Neutrophil (primary cell): ENCODE results near the gene OBP2A.

Source experiments
- H3K27ac ChIP-seq: fragments of 200-600 bp; sonication (generic); 2 replicates; pipeline ENCODE4 v1.5.1; 2016; ENCODE audit warnings: mild to moderate bottlenecking, moderate library complexity
- H3K27me3 ChIP-seq: fragments of 200-600 bp; sonication (generic); 2 replicates; pipeline ENCODE4 v1.6.0; 2016; ENCODE audit warnings: mild to moderate bottlenecking
- H3K36me3 ChIP-seq: fragments of 200-600 bp; sonication (generic); 2 replicates; pipeline ENCODE4 v1.5.1; 2017
- H3K4me1 ChIP-seq, 2 experiments: fragments of 200-600 bp in 1 of 2; sonication (generic) in 1 of 2; 1 replicate in 1 of 2; 2 replicates in 1 of 2; pipeline versions ENCODE4 v1.5.1 to v1.6.1; 2013 to 2016; ENCODE audit warnings: low read depth in 1 of 2, low read length in 1 of 2, mild to moderate bottlenecking in 1 of 2, moderate library complexity in 1 of 2; ENCODE audit not compliant: control insufficient read depth in 1 of 2, insufficient read depth in 1 of 2
- H3K4me3 ChIP-seq, 2 experiments: fragments of 200-600 bp in 1 of 2; sonication (generic) in 1 of 2; 1 replicate in 1 of 2; 2 replicates in 1 of 2; pipeline ENCODE4 v1.5.1; 2013 to 2016; ENCODE audit warnings: low read depth in 1 of 2, low read length in 1 of 2, mild to moderate bottlenecking in 1 of 2, moderate library complexity in 1 of 2
- H3K9me3 ChIP-seq: fragments of 200-600 bp; sonication (generic); 2 replicates; pipeline ENCODE4 v1.5.1; 2016
- CTCF ChIP-seq: fragments of 200-600 bp; sonication (generic); IDR thresholded peaks from 2 replicates; pipeline ENCODE4 v1.5.1; 2016; ENCODE audit warnings: antibody characterized with exemption

Gene OBP2A

GRCh38 chr9:135562235-135562745, 16.4 kb downstream of the OBP2A start:
- no peak overlapping the region for H3K27ac ChIP-seq
- no peaks in the 10 kb centered on the region for H3K27me3 ChIP-seq
- no peaks in the 10 kb centered on the region for H3K36me3 ChIP-seq
- H3K4me3 ChIP-seq: no peak overlapping the region
- no peaks in the 10 kb centered on the region for H3K4me1 ChIP-seq
- no peak for TF ChIP-seq CTCF
- no peaks in the 10 kb centered on the region for H3K9me3 ChIP-seq

- Histone ChIP-seq H3K4me3 (no peak overlapping the region), H3K27ac (no peak overlapping the region), H3K36me3 (no peaks in the 10 kb centered on the region), H3K4me1 (no peaks in the 10 kb centered on the region), H3K9me3 (no peaks in the 10 kb centered on the region), H3K27me3 (no peaks in the 10 kb centered on the region)
- TF ChIP-seq CTCF: no peak
Observed at GRCh38 chr9:135563039-135563476, 17.1 kb downstream of the OBP2A start.

- Histone ChIP-seq H3K36me3 (no peaks in the 10 kb centered on the region), H3K27ac (no peak overlapping the region), H3K27me3 (no peaks in the 10 kb centered on the region), H3K9me3 (no peaks in the 10 kb centered on the region), H3K4me3 (no peak overlapping the region), H3K4me1 (no peaks in the 10 kb centered on the region)
- TF ChIP-seq CTCF: no peak
Observed at GRCh38 chr9:135563858-135564257, 17.9 kb downstream of the OBP2A start.

- TF ChIP-seq CTCF: no peak
- H3K9me3 ChIP-seq: no peaks in the 10 kb centered on the region
- H3K27ac ChIP-seq: no peak overlapping the region
- H3K36me3 ChIP-seq: no peaks in the 10 kb centered on the region
- no peak overlapping the region for H3K4me3 ChIP-seq
- H3K4me1 ChIP-seq: no peaks in the 10 kb centered on the region
- no peaks in the 10 kb centered on the region for H3K27me3 ChIP-seq
Observed at GRCh38 chr9:135565141-135565628, 19.3 kb downstream of the OBP2A start.

GRCh38 chr9:135565636-135566035, 19.7 kb downstream of the OBP2A start:
- no peak overlapping the region for H3K27ac ChIP-seq
- H3K36me3 ChIP-seq: no peaks in the 10 kb centered on the region
- no peaks in the 10 kb centered on the region for H3K27me3 ChIP-seq
- H3K9me3 ChIP-seq: no peaks in the 10 kb centered on the region
- H3K4me1 ChIP-seq: no peaks in the 10 kb centered on the region
- TF ChIP-seq CTCF: no peak
- H3K4me3 ChIP-seq: no peak overlapping the region

GRCh38 chr9:135566552-135566951, 20.6 kb downstream of the OBP2A start:
- no peaks in the 10 kb centered on the region for H3K4me1 ChIP-seq
- H3K36me3 ChIP-seq: no peaks in the 10 kb centered on the region
- no peak for TF ChIP-seq CTCF
- H3K27me3 ChIP-seq: no peaks in the 10 kb centered on the region
- no peak overlapping the region for H3K27ac ChIP-seq
- H3K4me3 ChIP-seq: no peak overlapping the region
- H3K9me3 ChIP-seq: no peaks in the 10 kb centered on the region
